H1 (cell line): Measurements from ENCODE around the gene RPS26. TPM values are rescaled to one million over a fixed set of nuclear protein-coding genes. Genes with fewer than 3 reads are reported as not detected.
A peak's percentile ranks its signal among the peaks of the same experiment; 100 is the strongest.

Source experiments
- BRCA1 ChIP-seq: IDR thresholded peaks from 2 replicates; pipeline ENCODE4 v1.6.1; 2012; ENCODE audit warnings: low read depth, low read length, improper control_type of control experiment
- CBX8 ChIP-seq: fragments of 300-800, 300-1000 bp; sonication (generic); IDR thresholded peaks from 2 replicates; pipeline ENCODE4 v1.7.1; 2016; ENCODE audit warnings: low read depth, low read length, borderline replicate concordance
- CHD2 ChIP-seq: IDR thresholded peaks from 2 replicates; pipeline ENCODE4 v1.6.1; 2012; ENCODE audit warnings: low read length, improper control_type of control experiment
- CREB1 ChIP-seq: IDR thresholded peaks from 2 replicates; pipeline ENCODE4 v1.6.1; 2012; ENCODE audit warnings: inconsistent platforms
- POLR2A ChIP-seq, 2 experiments: IDR thresholded peaks; 1 replicate in 1 of 2; 2 replicates in 1 of 2; pipeline ENCODE4 v1.6.1; 2011; ENCODE audit warnings: low read depth in 2 of 2, low read length in 2 of 2, mild to moderate bottlenecking in 2 of 2; ENCODE audit errors: control extremely low read depth in 1 of 2
- RNF2 ChIP-seq: fragments of 200-900, 300-1000 bp; sonication (generic); IDR thresholded peaks from 2 replicates; pipeline ENCODE4 v1.7.1; 2016; ENCODE audit warnings: borderline replicate concordance, low read depth, mild to moderate bottlenecking, antibody characterized with exemption, low read length; ENCODE audit not compliant: poor library complexity, severe bottlenecking; ENCODE audit errors: missing control alignments
- SAP30 ChIP-seq: fragments of 300-600 bp; sonication (generic); IDR thresholded peaks from 2 replicates; pipeline ENCODE4 v1.7.1; 2012; ENCODE audit warnings: low read length, moderate library complexity, mild to moderate bottlenecking, inconsistent platforms; ENCODE audit not compliant: insufficient read depth, insufficient replicate concordance
- SIRT6 ChIP-seq: IDR thresholded peaks from one replicate; pipeline ENCODE4 v1.7.1; 2012; ENCODE audit warnings: low read length, inconsistent platforms
- SP4 ChIP-seq: IDR thresholded peaks from 2 replicates; pipeline ENCODE4 v1.6.1; 2012; ENCODE audit warnings: low read length, inconsistent platforms
- TAF7 ChIP-seq: optimal IDR thresholded peaks from 2 replicates; pipeline ENCODE3; 2011; ENCODE audit warnings: low read depth, mild to moderate bottlenecking, inconsistent platforms, low read length, moderate library complexity, borderline replicate concordance
- polyA plus RNA-seq, 7 experiments: library from polyadenylated mRNA; depleted of rRNA in 3 of 7; stranded (reverse) in 5 of 7; unstranded in 2 of 7; fragments of >200 nt in 5 of 7; fragments of 200-250 nt in 2 of 7; gene quantifications; 1 replicate in 5 of 7; 2 replicates in 1 of 7; 4 replicates in 1 of 7; pipeline versions ENCODE4 v1.2.1 to v1.2.3, GENCODE V29; 2011 to 2013; ENCODE audit warnings: missing spikeins in 2 of 7, mixed read lengths in 2 of 7
- total RNA-seq: library from RNA; stranded (reverse); fragmentation: NEBNext Ultra II Directional; extraction: Animal tissue kit (Norgen Biotek cat#: 25700); gene quantifications from 2 replicates; pipeline ENCODE4 v1.2.1, GENCODE V29; 2021
- TF ChIP-seq, protein P1 (sequence below): fragments of 300-600 bp; sonication (generic); IDR thresholded peaks from 2 replicates; pipeline ENCODE4 v1.7.1; 2012; ENCODE audit warnings: low read length, moderate library complexity, mild to moderate bottlenecking, inconsistent platforms; ENCODE audit not compliant: insufficient replicate concordance

RPS26 gene
- total and polyA plus RNA-seq, 2 of the 8 experiments (the other 6 are each of a cell fraction or from before 2014, with no cell fraction given): 53.4 to 1,922 TPM

GRCh38 chr12:56080556-56081138 lies 38.9 kb downstream of the RPS26 start (continued):
- TF ChIP-seq, protein P1, sequence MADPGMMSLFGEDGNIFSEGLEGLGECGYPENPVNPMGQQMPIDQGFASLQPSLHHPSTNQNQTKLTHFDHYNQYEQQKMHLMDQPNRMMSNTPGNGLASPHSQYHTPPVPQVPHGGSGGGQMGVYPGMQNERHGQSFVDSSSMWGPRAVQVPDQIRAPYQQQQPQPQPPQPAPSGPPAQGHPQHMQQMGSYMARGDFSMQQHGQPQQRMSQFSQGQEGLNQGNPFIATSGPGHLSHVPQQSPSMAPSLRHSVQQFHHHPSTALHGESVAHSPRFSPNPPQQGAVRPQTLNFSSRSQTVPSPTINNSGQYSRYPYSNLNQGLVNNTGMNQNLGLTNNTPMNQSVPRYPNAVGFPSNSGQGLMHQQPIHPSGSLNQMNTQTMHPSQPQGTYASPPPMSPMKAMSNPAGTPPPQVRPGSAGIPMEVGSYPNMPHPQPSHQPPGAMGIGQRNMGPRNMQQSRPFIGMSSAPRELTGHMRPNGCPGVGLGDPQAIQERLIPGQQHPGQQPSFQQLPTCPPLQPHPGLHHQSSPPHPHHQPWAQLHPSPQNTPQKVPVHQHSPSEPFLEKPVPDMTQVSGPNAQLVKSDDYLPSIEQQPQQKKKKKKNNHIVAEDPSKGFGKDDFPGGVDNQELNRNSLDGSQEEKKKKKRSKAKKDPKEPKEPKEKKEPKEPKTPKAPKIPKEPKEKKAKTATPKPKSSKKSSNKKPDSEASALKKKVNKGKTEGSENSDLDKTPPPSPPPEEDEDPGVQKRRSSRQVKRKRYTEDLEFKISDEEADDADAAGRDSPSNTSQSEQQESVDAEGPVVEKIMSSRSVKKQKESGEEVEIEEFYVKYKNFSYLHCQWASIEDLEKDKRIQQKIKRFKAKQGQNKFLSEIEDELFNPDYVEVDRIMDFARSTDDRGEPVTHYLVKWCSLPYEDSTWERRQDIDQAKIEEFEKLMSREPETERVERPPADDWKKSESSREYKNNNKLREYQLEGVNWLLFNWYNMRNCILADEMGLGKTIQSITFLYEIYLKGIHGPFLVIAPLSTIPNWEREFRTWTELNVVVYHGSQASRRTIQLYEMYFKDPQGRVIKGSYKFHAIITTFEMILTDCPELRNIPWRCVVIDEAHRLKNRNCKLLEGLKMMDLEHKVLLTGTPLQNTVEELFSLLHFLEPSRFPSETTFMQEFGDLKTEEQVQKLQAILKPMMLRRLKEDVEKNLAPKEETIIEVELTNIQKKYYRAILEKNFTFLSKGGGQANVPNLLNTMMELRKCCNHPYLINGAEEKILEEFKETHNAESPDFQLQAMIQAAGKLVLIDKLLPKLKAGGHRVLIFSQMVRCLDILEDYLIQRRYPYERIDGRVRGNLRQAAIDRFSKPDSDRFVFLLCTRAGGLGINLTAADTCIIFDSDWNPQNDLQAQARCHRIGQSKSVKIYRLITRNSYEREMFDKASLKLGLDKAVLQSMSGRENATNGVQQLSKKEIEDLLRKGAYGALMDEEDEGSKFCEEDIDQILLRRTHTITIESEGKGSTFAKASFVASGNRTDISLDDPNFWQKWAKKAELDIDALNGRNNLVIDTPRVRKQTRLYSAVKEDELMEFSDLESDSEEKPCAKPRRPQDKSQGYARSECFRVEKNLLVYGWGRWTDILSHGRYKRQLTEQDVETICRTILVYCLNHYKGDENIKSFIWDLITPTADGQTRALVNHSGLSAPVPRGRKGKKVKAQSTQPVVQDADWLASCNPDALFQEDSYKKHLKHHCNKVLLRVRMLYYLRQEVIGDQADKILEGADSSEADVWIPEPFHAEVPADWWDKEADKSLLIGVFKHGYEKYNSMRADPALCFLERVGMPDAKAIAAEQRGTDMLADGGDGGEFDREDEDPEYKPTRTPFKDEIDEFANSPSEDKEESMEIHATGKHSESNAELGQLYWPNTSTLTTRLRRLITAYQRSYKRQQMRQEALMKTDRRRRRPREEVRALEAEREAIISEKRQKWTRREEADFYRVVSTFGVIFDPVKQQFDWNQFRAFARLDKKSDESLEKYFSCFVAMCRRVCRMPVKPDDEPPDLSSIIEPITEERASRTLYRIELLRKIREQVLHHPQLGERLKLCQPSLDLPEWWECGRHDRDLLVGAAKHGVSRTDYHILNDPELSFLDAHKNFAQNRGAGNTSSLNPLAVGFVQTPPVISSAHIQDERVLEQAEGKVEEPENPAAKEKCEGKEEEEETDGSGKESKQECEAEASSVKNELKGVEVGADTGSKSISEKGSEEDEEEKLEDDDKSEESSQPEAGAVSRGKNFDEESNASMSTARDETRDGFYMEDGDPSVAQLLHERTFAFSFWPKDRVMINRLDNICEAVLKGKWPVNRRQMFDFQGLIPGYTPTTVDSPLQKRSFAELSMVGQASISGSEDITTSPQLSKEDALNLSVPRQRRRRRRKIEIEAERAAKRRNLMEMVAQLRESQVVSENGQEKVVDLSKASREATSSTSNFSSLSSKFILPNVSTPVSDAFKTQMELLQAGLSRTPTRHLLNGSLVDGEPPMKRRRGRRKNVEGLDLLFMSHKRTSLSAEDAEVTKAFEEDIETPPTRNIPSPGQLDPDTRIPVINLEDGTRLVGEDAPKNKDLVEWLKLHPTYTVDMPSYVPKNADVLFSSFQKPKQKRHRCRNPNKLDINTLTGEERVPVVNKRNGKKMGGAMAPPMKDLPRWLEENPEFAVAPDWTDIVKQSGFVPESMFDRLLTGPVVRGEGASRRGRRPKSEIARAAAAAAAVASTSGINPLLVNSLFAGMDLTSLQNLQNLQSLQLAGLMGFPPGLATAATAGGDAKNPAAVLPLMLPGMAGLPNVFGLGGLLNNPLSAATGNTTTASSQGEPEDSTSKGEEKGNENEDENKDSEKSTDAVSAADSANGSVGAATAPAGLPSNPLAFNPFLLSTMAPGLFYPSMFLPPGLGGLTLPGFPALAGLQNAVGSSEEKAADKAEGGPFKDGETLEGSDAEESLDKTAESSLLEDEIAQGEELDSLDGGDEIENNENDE: no peak
- TF ChIP-seq RNF2: no peak
- no peak for TF ChIP-seq CHD2
- no peak for TF ChIP-seq SP4
- 0 out of 2 replicates have a peak, but pooled peaks have one; percentile 5 for TF ChIP-seq CREB1
- TF ChIP-seq BRCA1: no peak
- no peak for TF ChIP-seq POLR2A (IDR thresholded peaks at IDR 0.05; ENCODE audit: control extremely low read depth in 1 of 2, low read depth in 2 of 2, low read length in 2 of 2)
- peak; percentile 34 for TF ChIP-seq SAP30
- TF ChIP-seq CBX8: no peak
- TF ChIP-seq TAF7: no peak
- TF ChIP-seq SIRT6: no peak
